ENCODE data around the gene LRRC42.

Gene LRRC42

GRCh38 chr1:53957194-53957818, 11.2 kb downstream of the LRRC42 start:
- DNase-seq (ENCODE audit: low read depth): peak; percentile 54
- TF ChIP-seq, protein P1, sequence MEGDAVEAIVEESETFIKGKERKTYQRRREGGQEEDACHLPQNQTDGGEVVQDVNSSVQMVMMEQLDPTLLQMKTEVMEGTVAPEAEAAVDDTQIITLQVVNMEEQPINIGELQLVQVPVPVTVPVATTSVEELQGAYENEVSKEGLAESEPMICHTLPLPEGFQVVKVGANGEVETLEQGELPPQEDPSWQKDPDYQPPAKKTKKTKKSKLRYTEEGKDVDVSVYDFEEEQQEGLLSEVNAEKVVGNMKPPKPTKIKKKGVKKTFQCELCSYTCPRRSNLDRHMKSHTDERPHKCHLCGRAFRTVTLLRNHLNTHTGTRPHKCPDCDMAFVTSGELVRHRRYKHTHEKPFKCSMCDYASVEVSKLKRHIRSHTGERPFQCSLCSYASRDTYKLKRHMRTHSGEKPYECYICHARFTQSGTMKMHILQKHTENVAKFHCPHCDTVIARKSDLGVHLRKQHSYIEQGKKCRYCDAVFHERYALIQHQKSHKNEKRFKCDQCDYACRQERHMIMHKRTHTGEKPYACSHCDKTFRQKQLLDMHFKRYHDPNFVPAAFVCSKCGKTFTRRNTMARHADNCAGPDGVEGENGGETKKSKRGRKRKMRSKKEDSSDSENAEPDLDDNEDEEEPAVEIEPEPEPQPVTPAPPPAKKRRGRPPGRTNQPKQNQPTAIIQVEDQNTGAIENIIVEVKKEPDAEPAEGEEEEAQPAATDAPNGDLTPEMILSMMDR (conservative IDR thresholded peaks at IDR 0.05; ENCODE audit: low read length): no peak
- no peak overlapping the region for H3K4me3 ChIP-seq (ENCODE audit: low read length)

DNA sequence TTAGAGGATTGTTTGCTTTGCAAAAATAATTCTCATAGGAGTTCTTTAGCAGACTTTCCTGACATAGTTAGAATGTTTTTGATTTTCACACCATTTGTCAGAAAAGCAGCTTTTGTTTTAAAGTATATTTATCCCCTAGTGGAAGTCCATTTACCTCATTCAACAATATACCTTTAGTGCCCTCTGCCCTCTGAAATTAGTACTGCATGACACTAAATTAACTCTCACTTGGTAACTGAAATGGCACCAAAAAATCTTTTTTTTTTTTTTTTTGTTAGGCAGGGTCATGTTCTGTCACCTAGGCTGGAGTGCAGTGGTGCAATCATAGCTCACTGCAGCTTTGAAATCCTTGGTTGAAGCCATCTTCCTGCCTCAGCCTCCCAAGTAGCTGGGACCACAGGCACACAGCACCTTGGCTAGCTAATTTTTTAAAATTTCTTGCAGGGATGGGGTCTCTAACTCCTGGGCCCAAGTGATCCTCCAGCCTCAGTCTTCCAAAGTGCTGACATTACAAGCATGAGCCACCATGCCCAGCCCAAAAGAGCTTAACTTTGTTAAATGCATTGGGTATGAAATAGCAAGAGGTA, 13.6 kb downstream of the LRRC42 start:
- peak; percentile 44 for DNase-seq (ENCODE audit: low read depth)
- H3K4me3 ChIP-seq (ENCODE audit: low read length): no peak overlapping the region
- TF ChIP-seq, protein P1 (conservative IDR thresholded peaks at IDR 0.05; ENCODE audit: low read length): peak; percentile 63

DNA sequence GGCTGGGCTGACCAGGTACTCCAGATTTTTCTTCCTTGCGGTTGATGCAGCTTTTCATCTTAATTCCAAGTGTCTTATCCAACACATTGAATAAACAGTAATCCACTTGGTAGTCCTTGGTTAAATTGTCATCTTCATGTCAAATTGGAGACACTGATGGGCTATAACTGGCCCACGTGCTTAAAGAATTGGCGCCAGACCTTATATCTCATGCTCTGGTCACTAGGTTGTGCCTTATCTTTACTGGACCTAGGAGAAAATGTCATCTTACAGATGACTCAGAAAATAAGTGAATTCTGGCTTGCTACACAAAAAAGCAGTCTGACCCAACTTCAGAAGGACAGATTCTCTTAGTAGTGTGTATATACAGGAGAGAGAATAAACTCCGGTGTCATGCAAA, 16.2 kb downstream of the LRRC42 start:
- DNase-seq (ENCODE audit: low read depth): no peak
- TF ChIP-seq, protein P1 (conservative IDR thresholded peaks at IDR 0.05; ENCODE audit: low read length): no peak
- no peak overlapping the region for H3K4me3 ChIP-seq (ENCODE audit: low read length)

DNA sequence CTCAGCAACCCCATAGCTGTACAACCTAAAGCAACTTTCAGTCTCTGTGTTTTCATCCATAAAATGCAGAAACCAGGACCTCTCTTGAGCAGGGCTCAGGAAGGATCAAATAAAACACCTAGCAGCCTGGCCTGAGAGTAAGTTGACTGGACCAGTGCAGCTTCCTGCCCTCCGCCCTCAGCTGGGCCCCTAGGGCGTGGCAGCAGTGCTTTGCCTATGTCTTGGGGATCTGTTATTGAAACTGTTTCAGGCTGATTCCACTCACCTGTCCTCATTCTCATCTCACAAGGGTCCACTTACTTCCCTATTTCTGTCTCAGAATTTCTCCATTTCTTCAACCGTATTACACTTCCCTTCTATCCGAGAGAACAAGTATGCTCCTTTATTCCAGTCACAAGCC, 17.3 kb downstream of the LRRC42 start:
- TF ChIP-seq, protein P1 (conservative IDR thresholded peaks at IDR 0.05; ENCODE audit: low read length): no peak
- no peak for DNase-seq (ENCODE audit: low read depth)
- H3K4me3 ChIP-seq (ENCODE audit: low read length): no peak overlapping the region

- no peak overlapping the region for H3K4me3 ChIP-seq (ENCODE audit: low read length)
- TF ChIP-seq, protein P1 (conservative IDR thresholded peaks at IDR 0.05; ENCODE audit: low read length): no peak
- no peak for DNase-seq (ENCODE audit: low read depth)
Observed at GRCh38 chr1:53964109-53964508, 18.0 kb downstream of the LRRC42 start.

GRCh38 chr1:53966794-53967193, 20.6 kb downstream of the LRRC42 start:
- no peak for DNase-seq (ENCODE audit: low read depth)
- TF ChIP-seq, protein P1 (conservative IDR thresholded peaks at IDR 0.05; ENCODE audit: low read length): no peak
- H3K4me3 ChIP-seq (ENCODE audit: low read length): no peak overlapping the region

- no peak for DNase-seq (ENCODE audit: low read depth)
- TF ChIP-seq, protein P1 (conservative IDR thresholded peaks at IDR 0.05; ENCODE audit: low read length): no peak
- H3K4me3 ChIP-seq (ENCODE audit: low read length): no peak overlapping the region
Observed at GRCh38 chr1:53967409-53968124, 21.4 kb downstream of the LRRC42 start.

All from AG10803 (cell line).